Osteoblast (primary cell): ENCODE data around the gene ABLIM2. TPM values are rescaled to one million over a fixed set of nuclear protein-coding genes. Genes with fewer than 3 reads are reported as not detected.

ENCODE experiments used
- DNase-seq: peaks from one replicate; pipeline ENCODE4 v3.0.0; 2011; ENCODE audit warnings: low spot score, mixed read lengths; ENCODE audit not compliant: insufficient read length; ENCODE audit errors: missing footprints
- H2AFZ ChIP-seq: 2 replicates; pipeline ENCODE4 v1.6.0; 2011; ENCODE audit warnings: mild to moderate bottlenecking, low read length
- H3K27ac ChIP-seq: 2 replicates; pipeline ENCODE4 v1.5.1; 2011; ENCODE audit warnings: mild to moderate bottlenecking, low read depth, low read length, moderate library complexity
- H3K27me3 ChIP-seq: 2 replicates; pipeline ENCODE4 v1.6.0; 2012; ENCODE audit warnings: mild to moderate bottlenecking, control low read depth, inconsistent platforms, low read length, moderate library complexity; ENCODE audit not compliant: insufficient read depth
- H3K36me3 ChIP-seq: 2 replicates; pipeline ENCODE4 v1.5.1; 2011; ENCODE audit warnings: mild to moderate bottlenecking, low read length, control low read depth, moderate library complexity; ENCODE audit not compliant: insufficient read depth
- H3K4me1 ChIP-seq: 2 replicates; pipeline ENCODE4 v1.5.1; 2011; ENCODE audit warnings: mild to moderate bottlenecking, low read length, control low read depth, moderate library complexity; ENCODE audit not compliant: insufficient read depth
- H3K4me2 ChIP-seq: 2 replicates; pipeline ENCODE4 v1.6.0; 2011; ENCODE audit warnings: mild to moderate bottlenecking, low read length; ENCODE audit not compliant: insufficient read depth
- H3K4me3 ChIP-seq: fragments of 200-600 bp; sonication (generic); 3 replicates; pipeline ENCODE4 v1.5.1; 2012; ENCODE audit warnings: mild to moderate bottlenecking, low read length, inconsistent platforms; ENCODE audit not compliant: insufficient read depth
- H3K79me2 ChIP-seq: 2 replicates; pipeline ENCODE4 v1.6.0; 2012; ENCODE audit warnings: mild to moderate bottlenecking, low read length, control low read depth, inconsistent platforms; ENCODE audit not compliant: insufficient read depth
- H3K9me3 ChIP-seq: 2 replicates; pipeline ENCODE4 v1.5.1; 2011; ENCODE audit warnings: low read depth, low read length, control low read depth
- H4K20me1 ChIP-seq: 2 replicates; pipeline ENCODE4 v1.6.0; 2012; ENCODE audit warnings: mild to moderate bottlenecking, low read length, control low read depth; ENCODE audit not compliant: insufficient read depth
- total RNA-seq: library from RNA; depleted of rRNA; stranded (reverse); fragments of >200 nt; gene quantifications from 2 replicates; pipeline ENCODE4 v1.2.3, GENCODE V29; 2012
- TF ChIP-seq, protein P1 (sequence below): IDR thresholded peaks from 2 replicates; pipeline ENCODE4 v1.5.1; 2011; ENCODE audit warnings: mild to moderate bottlenecking, low read depth, low read length, moderate library complexity; ENCODE audit errors: extremely low read depth

Gene ABLIM2
- total RNA-seq, 1 donor = 0.36 TPM

DNA sequence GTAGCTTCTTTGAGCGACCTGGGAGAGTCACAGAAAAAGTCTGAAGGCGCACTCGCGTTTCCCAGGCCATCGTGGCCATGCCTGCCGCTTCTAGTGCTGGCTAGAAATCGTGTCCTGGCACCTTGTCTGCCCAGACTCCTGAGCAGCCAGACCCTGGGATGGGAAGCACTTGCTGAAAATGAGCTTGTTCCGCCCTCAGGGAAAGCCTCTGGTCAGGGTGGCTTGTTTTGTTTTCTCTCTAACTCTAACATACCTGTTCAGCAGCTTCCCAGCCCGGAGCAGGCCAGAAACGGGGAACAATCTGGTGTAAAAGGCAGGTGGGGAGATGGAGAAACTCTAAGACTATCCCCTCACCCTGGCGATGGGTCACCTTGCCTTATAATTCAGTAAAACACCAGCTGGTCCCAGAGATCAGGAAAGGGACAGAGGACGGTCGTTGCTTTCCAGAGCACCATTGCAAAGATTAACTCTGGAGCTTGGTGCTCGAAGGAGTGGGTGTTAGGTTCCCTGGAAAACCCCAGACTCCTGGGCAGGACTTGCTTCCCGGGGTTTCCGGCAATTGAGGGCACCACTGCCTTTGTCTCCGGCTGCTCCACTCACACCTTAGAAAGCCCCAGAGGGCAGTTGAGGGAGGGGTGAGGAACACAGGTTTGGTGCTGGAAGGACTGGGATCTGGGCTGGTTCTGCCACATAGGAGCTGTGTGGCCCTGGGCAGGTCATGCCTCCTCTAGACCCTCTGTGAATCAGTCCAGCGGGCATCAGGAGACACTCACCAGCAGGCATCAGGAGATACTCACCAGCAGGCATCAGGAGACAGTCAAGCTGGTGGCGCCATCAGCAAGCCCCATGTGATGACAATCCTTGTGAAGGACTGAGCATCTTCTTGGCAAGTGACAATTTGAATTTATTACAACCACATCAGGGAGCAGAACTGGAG lies 36.0 kb upstream of the ABLIM2 start:
- no peaks in the 10 kb centered on the region for H3K36me3 ChIP-seq
- peaks cover 6% of the 10 kb centered on the region for H3K27me3 ChIP-seq
- DNase-seq = peak; percentile 74
- no peaks in the 10 kb centered on the region for H4K20me1 ChIP-seq
- H3K4me2 ChIP-seq = no peak overlapping the region
- peaks cover 21% of the 10 kb centered on the region for H3K4me1 ChIP-seq
- no peak overlapping the region for H2AFZ ChIP-seq
- peaks cover 2% of the 10 kb centered on the region for H3K79me2 ChIP-seq
- TF ChIP-seq, protein P1, sequence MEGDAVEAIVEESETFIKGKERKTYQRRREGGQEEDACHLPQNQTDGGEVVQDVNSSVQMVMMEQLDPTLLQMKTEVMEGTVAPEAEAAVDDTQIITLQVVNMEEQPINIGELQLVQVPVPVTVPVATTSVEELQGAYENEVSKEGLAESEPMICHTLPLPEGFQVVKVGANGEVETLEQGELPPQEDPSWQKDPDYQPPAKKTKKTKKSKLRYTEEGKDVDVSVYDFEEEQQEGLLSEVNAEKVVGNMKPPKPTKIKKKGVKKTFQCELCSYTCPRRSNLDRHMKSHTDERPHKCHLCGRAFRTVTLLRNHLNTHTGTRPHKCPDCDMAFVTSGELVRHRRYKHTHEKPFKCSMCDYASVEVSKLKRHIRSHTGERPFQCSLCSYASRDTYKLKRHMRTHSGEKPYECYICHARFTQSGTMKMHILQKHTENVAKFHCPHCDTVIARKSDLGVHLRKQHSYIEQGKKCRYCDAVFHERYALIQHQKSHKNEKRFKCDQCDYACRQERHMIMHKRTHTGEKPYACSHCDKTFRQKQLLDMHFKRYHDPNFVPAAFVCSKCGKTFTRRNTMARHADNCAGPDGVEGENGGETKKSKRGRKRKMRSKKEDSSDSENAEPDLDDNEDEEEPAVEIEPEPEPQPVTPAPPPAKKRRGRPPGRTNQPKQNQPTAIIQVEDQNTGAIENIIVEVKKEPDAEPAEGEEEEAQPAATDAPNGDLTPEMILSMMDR = no peak
- H3K27ac ChIP-seq = no peak overlapping the region
- H3K9me3 ChIP-seq = no peaks in the 10 kb centered on the region
- H3K4me3 ChIP-seq = no peak overlapping the region

DNA sequence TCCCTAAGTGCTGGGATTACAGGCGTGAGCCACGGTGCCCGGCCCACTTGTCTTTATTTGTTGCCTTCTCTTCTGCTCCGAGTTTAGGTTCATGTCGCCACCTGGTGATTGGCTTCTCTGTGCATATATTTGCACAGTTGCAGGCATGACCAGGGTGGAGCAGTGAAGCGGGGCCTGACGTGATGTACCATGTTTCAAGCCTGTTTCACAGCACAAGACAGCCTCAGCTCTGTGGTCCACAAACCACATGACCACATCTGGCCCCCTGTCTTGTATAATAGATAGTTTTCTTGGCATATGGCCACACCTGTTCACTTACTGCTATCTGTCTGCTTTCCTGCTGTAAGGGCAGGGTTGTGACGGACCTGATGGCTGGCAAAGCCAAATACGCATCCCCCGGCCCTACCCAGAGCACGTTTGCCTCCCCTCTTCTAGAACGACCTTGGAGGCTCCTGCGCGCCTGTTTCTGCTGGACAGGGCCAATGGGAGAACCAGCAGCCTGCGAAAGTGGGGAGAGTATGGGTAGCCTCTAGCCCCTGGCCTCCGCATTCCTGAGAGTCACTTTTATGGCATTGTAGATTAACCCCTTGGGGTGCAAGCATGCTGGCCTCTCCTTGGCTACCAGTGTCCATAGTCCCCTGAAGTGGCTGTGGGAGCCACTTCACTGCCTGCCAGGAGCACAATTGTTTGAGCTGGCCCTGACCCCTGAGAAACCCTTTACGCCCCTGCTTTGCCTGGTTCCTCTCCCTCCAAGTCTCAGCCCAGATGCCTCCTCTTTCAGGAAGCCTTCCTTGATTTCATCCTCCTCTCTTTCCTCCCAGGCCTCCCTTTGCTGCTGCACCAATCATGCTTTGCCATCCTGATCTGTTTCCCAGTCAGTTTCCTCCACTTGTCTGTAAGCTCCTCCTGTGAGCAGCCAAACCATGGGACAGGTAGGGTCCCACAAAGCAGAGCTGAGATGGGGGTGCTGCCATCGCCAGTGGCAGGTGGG lies 34.4 kb upstream of the ABLIM2 start:
- TF ChIP-seq, protein P1 = peak; percentile 33
- Histone ChIP-seq H3K4me2 (no peak overlapping the region), H3K4me3 (no peak overlapping the region), H3K36me3 (no peaks in the 10 kb centered on the region), H3K4me1 (peaks cover 20% of the 10 kb centered on the region), H4K20me1 (no peaks in the 10 kb centered on the region), H2AFZ (no peak overlapping the region), H3K9me3 (no peaks in the 10 kb centered on the region), H3K79me2 (no peaks in the 10 kb centered on the region), H3K27me3 (peaks cover 6% of the 10 kb centered on the region), H3K27ac (no peak overlapping the region)
- DNase-seq = peak; percentile 93

DNA sequence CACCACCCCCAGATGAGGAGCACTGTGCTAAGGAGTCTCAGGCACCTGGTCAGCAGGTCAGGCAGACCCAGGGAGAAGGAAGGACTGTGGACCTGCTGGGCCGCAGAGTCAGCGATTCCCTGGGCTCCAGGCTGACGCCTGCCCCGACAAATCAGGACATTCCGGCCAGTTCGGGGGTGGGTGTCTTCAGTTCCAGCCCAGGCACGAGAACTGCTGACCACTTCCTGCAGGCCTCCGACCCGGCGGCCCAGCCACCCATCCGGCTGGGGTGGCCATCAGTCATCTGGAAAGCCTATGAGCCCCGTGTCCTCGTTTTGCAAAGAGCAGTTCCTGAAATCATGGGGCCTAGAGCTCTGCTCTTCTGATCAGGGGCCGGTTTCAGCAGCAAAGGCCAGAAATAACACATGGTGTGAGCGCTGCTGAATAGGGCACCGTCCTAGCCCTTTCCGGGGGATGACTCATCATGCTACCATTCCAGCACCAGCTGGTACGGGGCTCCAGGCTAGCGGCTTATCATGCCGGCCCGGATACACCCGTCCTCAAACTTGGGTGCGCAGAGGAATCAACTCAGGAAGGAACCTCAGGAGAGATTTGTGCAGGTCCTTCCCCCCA lies 32.6 kb upstream of the ABLIM2 start:
- Histone ChIP-seq H3K27ac (peak overlapping the region; percentile 67), H3K9me3 (no peaks in the 10 kb centered on the region), H3K4me1 (peaks cover 27% of the 10 kb centered on the region), H3K4me3 (no peak overlapping the region), H2AFZ (peak overlapping the region; percentile 88), H3K27me3 (peaks cover 6% of the 10 kb centered on the region), H4K20me1 (no peaks in the 10 kb centered on the region), H3K4me2 (peak overlapping the region; percentile 44), H3K36me3 (no peaks in the 10 kb centered on the region), H3K79me2 (no peaks in the 10 kb centered on the region)
- TF ChIP-seq, protein P1 = no peak
- peak; percentile 96 for DNase-seq
